ENCODE results near the gene POLR2M. TPM values are rescaled to one million over a fixed set of nuclear protein-coding genes. Genes with fewer than 3 reads are reported as not detected.

Gene POLR2M
- total RNA-seq, 1 experiment from 2014 or later, result 53.9 TPM

GRCh38 chr15:57726411-57726810 lies 19.9 kb downstream of the POLR2M start:
- CTCF ChIA-PET, result no interaction called here
- Histone ChIP-seq H4K20me1 (ENCODE audit: insufficient read depth) (no peaks in the 10 kb centered on the region), H3K27ac (no peak overlapping the region), H3K79me2 (ENCODE audit: low read depth) (no peaks in the 10 kb centered on the region), H3K4me3 (no peak overlapping the region), H3K9me2 (ENCODE audit: insufficient read depth) (no peaks in the 10 kb centered on the region), H3K9me3 (ENCODE audit: insufficient read depth, low read depth) (no peaks in the 10 kb centered on the region), H3F3A (ENCODE audit: insufficient read depth, low read depth) (no peaks in the 10 kb centered on the region), H3K4me1 (replicated peaks; ENCODE audit: insufficient read depth) (no peaks in the 10 kb centered on the region), H3K27me3 (ENCODE audit: insufficient read depth, low read depth) (no peaks in the 10 kb centered on the region), H3K4me2 (no peak overlapping the region), H2AFZ (no peak overlapping the region), H3K36me3 (ENCODE audit: low read depth) (no peaks in the 10 kb centered on the region)
- BruUV-seq (replicated peaks), result no TSS peak
- no peak for DNase-seq
- TF ChIP-seq EZH2 (IDR thresholded peaks at IDR 0.05; ENCODE audit: low read depth), result no peak
- no peak for TF ChIP-seq CTCF (conservative IDR thresholded peaks at IDR 0.05)
- POLR2A ChIA-PET (ENCODE audit: unreplicated experiment), result no interaction called here
- intact Hi-C loops (cut with micrococcal nuclease; ENCODE audit: unreplicated experiment), result no loop called here

- Histone ChIP-seq H2AFZ (no peak overlapping the region), H3K4me2 (no peak overlapping the region)
- POLR2A ChIA-PET (ENCODE audit: unreplicated experiment), result no interaction called here
Observed at GRCh38 chr15:57727031-57727430, 20.5 kb downstream of the POLR2M start.

GRCh38 chr15:57728436-57728835 lies 21.9 kb downstream of the POLR2M start:
- intact Hi-C loops (cut with micrococcal nuclease; ENCODE audit: unreplicated experiment), result no loop called here

More at GRCh38 chr15:57727031-57727430, 20.5 kb downstream of the POLR2M start:
- H3K27me3 ChIP-seq (ENCODE audit: insufficient read depth, low read depth), result no peaks in the 10 kb centered on the region
- H3K27ac ChIP-seq, result no peak overlapping the region
- H3K9me2 ChIP-seq (ENCODE audit: insufficient read depth), result no peaks in the 10 kb centered on the region
- no peak for DNase-seq
- H3F3A ChIP-seq (ENCODE audit: insufficient read depth, low read depth), result no peaks in the 10 kb centered on the region
- H3K79me2 ChIP-seq (ENCODE audit: low read depth), result no peaks in the 10 kb centered on the region
- TF ChIP-seq EZH2 (IDR thresholded peaks at IDR 0.05; ENCODE audit: low read depth), result no peak
- no peaks in the 10 kb centered on the region for H3K36me3 ChIP-seq (ENCODE audit: low read depth)
- H4K20me1 ChIP-seq (ENCODE audit: insufficient read depth), result no peaks in the 10 kb centered on the region
- no peak overlapping the region for H3K4me3 ChIP-seq
- no TSS peak for BruUV-seq (replicated peaks)
- H3K9me3 ChIP-seq (ENCODE audit: insufficient read depth, low read depth), result no peaks in the 10 kb centered on the region
- CTCF ChIA-PET, result interaction anchor here (0.6 kb wide), 1 partner anchor 476 kb away, joined by 4 read pairs; no protein-coding TSS in a partner anchor
- no peaks in the 10 kb centered on the region for H3K4me1 ChIP-seq (replicated peaks; ENCODE audit: insufficient read depth)
- intact Hi-C loops (cut with micrococcal nuclease; ENCODE audit: unreplicated experiment), result no loop called here

More at GRCh38 chr15:57728436-57728835, 21.9 kb downstream of the POLR2M start:
- TF ChIP-seq EZH2 (IDR thresholded peaks at IDR 0.05; ENCODE audit: low read depth), result no peak
- TF ChIP-seq CTCF (conservative IDR thresholded peaks at IDR 0.05), result no peak
- H4K20me1 ChIP-seq (ENCODE audit: insufficient read depth), result no peaks in the 10 kb centered on the region
- no peaks in the 10 kb centered on the region for H3K9me3 ChIP-seq (ENCODE audit: insufficient read depth, low read depth)
- ChIA-PET CTCF (no interaction called here), POLR2A (ENCODE audit: unreplicated experiment) (no interaction called here)
- H3F3A ChIP-seq (ENCODE audit: insufficient read depth, low read depth), result no peaks in the 10 kb centered on the region
- BruUV-seq (replicated peaks), result no TSS peak
- H3K9me2 ChIP-seq (ENCODE audit: insufficient read depth), result no peaks in the 10 kb centered on the region
- H3K27me3 ChIP-seq (ENCODE audit: insufficient read depth, low read depth), result no peaks in the 10 kb centered on the region
- H3K27ac ChIP-seq, result no peak overlapping the region
- H3K4me3 ChIP-seq, result no peak overlapping the region
- H3K36me3 ChIP-seq (ENCODE audit: low read depth), result no peaks in the 10 kb centered on the region
- H3K4me2 ChIP-seq, result no peak overlapping the region
- no peaks in the 10 kb centered on the region for H3K4me1 ChIP-seq (replicated peaks; ENCODE audit: insufficient read depth)
- H2AFZ ChIP-seq, result no peak overlapping the region
- no peak for DNase-seq
- H3K79me2 ChIP-seq (ENCODE audit: low read depth), result no peaks in the 10 kb centered on the region

All from PC-9 (cell line).